B cell (primary cell): Measurements from ENCODE around the gene HACD1.

ENCODE experiments used
- EZH2 ChIP-seq: IDR thresholded peaks from 2 replicates; pipeline ENCODE4 v1.6.1; 2012; ENCODE audit warnings: borderline replicate concordance, low read depth, mild to moderate bottlenecking, moderate library complexity, low read length; ENCODE audit not compliant: insufficient read depth, poor library complexity, severe bottlenecking
- TF ChIP-seq, protein P1 (sequence below): fragments of 200-600 bp; IDR thresholded peaks from one replicate; pipeline ENCODE4 v1.8.0; 2022; ENCODE audit warnings: antibody characterized with exemption, mild to moderate bottlenecking

DNA sequence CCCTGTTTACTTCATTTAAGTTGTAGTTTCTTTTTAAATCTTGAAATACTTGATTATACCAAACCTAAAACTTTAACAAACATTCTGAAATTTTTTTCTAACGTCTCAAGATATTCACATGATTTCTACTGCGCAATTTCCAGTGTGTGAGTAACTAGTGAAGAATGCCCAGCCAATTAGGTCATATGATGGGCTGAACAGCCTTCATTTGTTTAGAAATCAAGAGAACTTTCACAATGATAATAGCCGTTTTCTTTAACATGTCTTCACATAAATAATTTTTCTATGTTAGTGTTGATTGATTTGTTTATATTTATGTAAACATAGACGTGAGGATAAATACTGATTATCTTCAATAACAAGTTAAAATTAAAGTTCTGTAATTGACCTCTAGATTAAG is 48.6 kb upstream of the HACD1 start:
- TF ChIP-seq, protein P1, sequence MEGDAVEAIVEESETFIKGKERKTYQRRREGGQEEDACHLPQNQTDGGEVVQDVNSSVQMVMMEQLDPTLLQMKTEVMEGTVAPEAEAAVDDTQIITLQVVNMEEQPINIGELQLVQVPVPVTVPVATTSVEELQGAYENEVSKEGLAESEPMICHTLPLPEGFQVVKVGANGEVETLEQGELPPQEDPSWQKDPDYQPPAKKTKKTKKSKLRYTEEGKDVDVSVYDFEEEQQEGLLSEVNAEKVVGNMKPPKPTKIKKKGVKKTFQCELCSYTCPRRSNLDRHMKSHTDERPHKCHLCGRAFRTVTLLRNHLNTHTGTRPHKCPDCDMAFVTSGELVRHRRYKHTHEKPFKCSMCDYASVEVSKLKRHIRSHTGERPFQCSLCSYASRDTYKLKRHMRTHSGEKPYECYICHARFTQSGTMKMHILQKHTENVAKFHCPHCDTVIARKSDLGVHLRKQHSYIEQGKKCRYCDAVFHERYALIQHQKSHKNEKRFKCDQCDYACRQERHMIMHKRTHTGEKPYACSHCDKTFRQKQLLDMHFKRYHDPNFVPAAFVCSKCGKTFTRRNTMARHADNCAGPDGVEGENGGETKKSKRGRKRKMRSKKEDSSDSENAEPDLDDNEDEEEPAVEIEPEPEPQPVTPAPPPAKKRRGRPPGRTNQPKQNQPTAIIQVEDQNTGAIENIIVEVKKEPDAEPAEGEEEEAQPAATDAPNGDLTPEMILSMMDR, result no peak
- TF ChIP-seq EZH2, result no peak
